IMR-90 (cell line): Measurements from ENCODE around the gene CLRN3. TPM values are rescaled to one million over a fixed set of nuclear protein-coding genes. Genes with fewer than 3 reads are reported as not detected.

Experiments
- ATAC-seq: fragments of 200-7000 bp; cut with Tn5 transposase; 2 replicates; pipeline ENCODE4 v1.9.1; 2020; ENCODE audit warnings: low read depth, mild to moderate bottlenecking, moderate library complexity
- BruUV-seq: library from RNA; stranded (reverse); fragments of 400-500 nt; replicated peaks from 2 replicates; lab custom pipeline; 2021; lab: Mats Ljungman, UMichigan
- CTCF ChIA-PET: fragments of 300-600 bp; formaldehyde crosslinking; extraction: SDS; loops from one replicate; lab custom pipeline; 2021; ENCODE audit warnings: antibody characterized with exemption; lab: Yijun Ruan, JAX
- POLR2A ChIA-PET: fragments of 300-600 bp; sonication (Branson Sonifier 250); formaldehyde crosslinking; loops from one replicate; lab custom pipeline; 2022; ENCODE audit warnings: antibody characterized with exemption; ENCODE audit not compliant: unreplicated experiment; lab: Charles Lee
- DNase-seq: peaks from one replicate; pipeline ENCODE4 v3.0.0; 2013
- H2AFZ ChIP-seq: replicated peaks from 2 replicates; pipeline ENCODE3; 2013; ENCODE audit warnings: low read length, mild to moderate bottlenecking; ENCODE audit not compliant: poor library complexity
- H2AK5ac ChIP-seq: 2 replicates; pipeline ENCODE4 v1.6.1; 2013; ENCODE audit warnings: low read depth, low read length, inconsistent platforms
- H2AK9ac ChIP-seq: replicated peaks from 2 replicates; pipeline ENCODE3; 2013; ENCODE audit warnings: mild to moderate bottlenecking, low read depth, low read length, moderate library complexity; ENCODE audit not compliant: poor library complexity
- H2BK120ac ChIP-seq: 2 replicates; pipeline ENCODE4 v1.6.1; 2013; ENCODE audit warnings: low read depth, low read length, inconsistent platforms
- H2BK15ac ChIP-seq: 3 replicates; pipeline ENCODE4 v1.6.1; 2013; ENCODE audit warnings: low read depth, low read length, inconsistent platforms
- H2BK20ac ChIP-seq: 2 replicates; pipeline ENCODE4 v1.6.1; 2013; ENCODE audit warnings: low read depth, mild to moderate bottlenecking, inconsistent platforms, low read length, moderate library complexity
- H2BK5ac ChIP-seq: 2 replicates; pipeline ENCODE4 v1.6.1; 2013; ENCODE audit warnings: mild to moderate bottlenecking, low read depth, low read length, inconsistent platforms; ENCODE audit not compliant: poor library complexity, severe bottlenecking
- H3K14ac ChIP-seq: replicated peaks from 2 replicates; pipeline ENCODE4 v1.6.1; 2013; ENCODE audit warnings: low read depth, low read length, inconsistent platforms
- H3K18ac ChIP-seq: 2 replicates; pipeline ENCODE4 v1.6.1; 2013; ENCODE audit warnings: low read depth, low read length, control low read depth
- H3K23ac ChIP-seq: 2 replicates; pipeline ENCODE4 v1.6.1; 2013; ENCODE audit warnings: low read depth, low read length, inconsistent platforms
- H3K27ac ChIP-seq: 2 replicates; pipeline ENCODE4 v1.5.1; 2013; ENCODE audit warnings: mild to moderate bottlenecking, control low read depth, low read length; ENCODE audit not compliant: insufficient read depth
- H3K27me3 ChIP-seq: 2 replicates; pipeline ENCODE4 v1.6.1; 2013; ENCODE audit warnings: low read length; ENCODE audit not compliant: control insufficient read depth, insufficient read depth
- H3K36me3 ChIP-seq: 2 replicates; pipeline ENCODE4 v1.6.1; 2013; ENCODE audit warnings: low read length, mixed read lengths; ENCODE audit not compliant: control insufficient read depth, insufficient read depth
- H3K4ac ChIP-seq: 2 replicates; pipeline ENCODE4 v1.6.1; 2013; ENCODE audit warnings: low read depth, low read length, inconsistent platforms
- H3K4me1 ChIP-seq: 2 replicates; pipeline ENCODE4 v1.6.1; 2013; ENCODE audit warnings: low read length, mixed read lengths; ENCODE audit not compliant: control insufficient read depth, insufficient read depth
- H3K4me2 ChIP-seq: 2 replicates; pipeline ENCODE4 v1.6.1; 2013; ENCODE audit warnings: low read depth, mild to moderate bottlenecking, control low read depth, low read length, moderate library complexity
- H3K4me3 ChIP-seq: 2 replicates; pipeline ENCODE4 v1.5.1; 2013; ENCODE audit warnings: low read depth, mild to moderate bottlenecking, control low read depth, low read length, moderate library complexity; ENCODE audit not compliant: insufficient read depth
- H3K56ac ChIP-seq: 2 replicates; pipeline ENCODE4 v1.6.1; 2013; ENCODE audit warnings: low read length, inconsistent platforms; ENCODE audit not compliant: insufficient read depth; ENCODE audit errors: extremely low read depth
- H3K79me1 ChIP-seq, 2 experiments: 2 replicates each; pipeline ENCODE4 v1.6.1; 2013; ENCODE audit warnings: low read length in 2 of 2, inconsistent platforms in 1 of 2, low read depth in 1 of 2
- H3K9ac ChIP-seq: 2 replicates; pipeline ENCODE4 v1.6.1; 2013; ENCODE audit warnings: low read depth, low read length, control low read depth
- H3K9me1 ChIP-seq: 2 replicates; pipeline ENCODE4 v1.6.1; 2013; ENCODE audit warnings: low read length, inconsistent platforms; ENCODE audit not compliant: insufficient read depth
- H3K9me3 ChIP-seq: 2 replicates; pipeline ENCODE4 v1.6.1; 2013; ENCODE audit warnings: low read length; ENCODE audit not compliant: control insufficient read depth, insufficient read depth
- H4K20me1 ChIP-seq: 2 replicates; pipeline ENCODE4 v1.6.1; 2013; ENCODE audit warnings: low read length, inconsistent platforms; ENCODE audit not compliant: insufficient read depth
- H4K5ac ChIP-seq: 2 replicates; pipeline ENCODE4 v1.6.1; 2013; ENCODE audit warnings: mild to moderate bottlenecking, low read depth, low read length, control low read depth
- H4K8ac ChIP-seq, 2 experiments: 2 replicates each; pipeline ENCODE4 v1.6.1; 2013; ENCODE audit warnings: low read depth in 2 of 2, low read length in 2 of 2, control low read depth in 1 of 2, inconsistent platforms in 1 of 2
- H4K91ac ChIP-seq: 2 replicates; pipeline ENCODE4 v1.6.1; 2013; ENCODE audit warnings: low read depth, low read length, inconsistent platforms; ENCODE audit not compliant: insufficient read depth
- CEBPB ChIP-seq: IDR thresholded peaks from 2 replicates; pipeline ENCODE4 v1.6.1; 2012; ENCODE audit warnings: low read depth, low read length, improper control_type of control experiment
- ELK1 ChIP-seq: fragments of 150-350 bp; IDR thresholded peaks from 2 replicates; pipeline ENCODE4 v1.6.1; 2016; ENCODE audit warnings: low read depth, mild to moderate bottlenecking, low read length, moderate library complexity, borderline replicate concordance
- FOS ChIP-seq: fragments of 150-350 bp; IDR thresholded peaks from 2 replicates; pipeline ENCODE4 v1.6.1; 2016; ENCODE audit warnings: low read depth, low read length
- MAFK ChIP-seq: IDR thresholded peaks from 2 replicates; pipeline ENCODE4 v1.6.1; 2012; ENCODE audit warnings: low read depth, low read length, improper control_type of control experiment
- RAD21 ChIP-seq: IDR thresholded peaks from 2 replicates; pipeline ENCODE4 v1.6.1; 2012; ENCODE audit warnings: low read length, improper control_type of control experiment
- USF2 ChIP-seq: fragments of 150-350 bp; IDR thresholded peaks from 2 replicates; pipeline ENCODE4 v1.6.1; 2017; ENCODE audit warnings: mild to moderate bottlenecking, antibody characterized with exemption, low read length, low read depth
- WGBS, 2 experiments: methylation state at CpG; one replicate each; pipeline versions ENCODE4 v1.1.5 to v1.1.7; 2013; ENCODE audit warnings: missing lambda C conversion rate in 2 of 2; ENCODE audit not compliant: insufficient read length in 1 of 2; ENCODE audit errors: extremely low coverage in 2 of 2; 5-methylcytosine and 5-hydroxymethylcytosine counted together
- dilution Hi-C: fragments of 300-500 bp; cut with HindIII; formaldehyde crosslinking; loops from one replicate; pipeline ENCODE4 v1.14.3; 2018; ENCODE audit warnings: low sequenced_read_pairs; ENCODE audit not compliant: unreplicated experiment
- in situ Hi-C: fragments of 300-500 bp; cut with MboI; formaldehyde crosslinking; loops from 3 replicates; pipeline ENCODE4 v1.14.3; 2019; ENCODE audit warnings: low sequenced_read_pairs, inconsistent platforms, mixed read lengths
- intact Hi-C: fragments of 100-400 bp; cut with micrococcal nuclease; formaldehyde crosslinking; loops from 2 replicates; pipeline ENCODE4 v1.10.0; 2022
- polyA plus RNA-seq, 3 experiments: library from polyadenylated mRNA; depleted of rRNA; stranded (reverse); fragments of >200 nt; gene quantifications; 2 replicates each; pipeline ENCODE4 v1.2.3, GENCODE V29; 2012; ENCODE audit warnings: low replicate concordance in 1 of 3
- total RNA-seq: library from RNA; depleted of rRNA; stranded (reverse); fragments of >200 nt; gene quantifications from 2 replicates; pipeline ENCODE4 v1.2.3, GENCODE V29; 2012

Gene CLRN3
- total and polyA plus RNA-seq, 2 of the 4 experiments (the other 2 are of a cell fraction): not detected

- BruUV-seq: no TSS peak
- ChIA-PET POLR2A (no interaction called here), CTCF (no interaction called here)
- no peak overlapping the region for H3K14ac ChIP-seq
- no peak overlapping the region for H3K27ac ChIP-seq
- H3K18ac ChIP-seq: no peak overlapping the region
- TF ChIP-seq MAFK (no peak), ELK1 (no peak), USF2 (no peak), CEBPB (no peak), RAD21 (no peak), FOS (no peak)
- no peak overlapping the region for H3K56ac ChIP-seq
- dilution Hi-C loops: no loop called here
- WGBS, 2 experiments: 42% methylated on average over 3 of the region's 7 CpGs; no CpG with 5 or more reads in 1 of the 2 experiments
- intact Hi-C loops: no loop called here
- H2BK15ac ChIP-seq: no peak overlapping the region
- no peak overlapping the region for H4K5ac ChIP-seq
- no peak overlapping the region for H4K91ac ChIP-seq
- H3K9me3 ChIP-seq: no peaks in the 10 kb centered on the region
- no peak overlapping the region for H2BK20ac ChIP-seq
- H4K20me1 ChIP-seq: no peaks in the 10 kb centered on the region
- no peaks in the 10 kb centered on the region for H3K9me1 ChIP-seq
- DNase-seq: no peak
- H3K23ac ChIP-seq: no peak overlapping the region
- no peaks in the 10 kb centered on the region for H3K79me1 ChIP-seq
- no peak overlapping the region for H3K4ac ChIP-seq
- no peak overlapping the region for H2BK5ac ChIP-seq
- H3K4me3 ChIP-seq: no peak overlapping the region
- no peaks in the 10 kb centered on the region for H3K27me3 ChIP-seq
- H4K8ac ChIP-seq: no peak overlapping the region
- H3K36me3 ChIP-seq: no peaks in the 10 kb centered on the region
- H3K4me1 ChIP-seq: no peaks in the 10 kb centered on the region
- ATAC-seq: no peak
- no peak overlapping the region for H3K4me2 ChIP-seq
- H2AFZ ChIP-seq: no peak overlapping the region
- no peak overlapping the region for H2AK9ac ChIP-seq
- H2AK5ac ChIP-seq: no peak overlapping the region
- in situ Hi-C loops: no loop called here
- H2BK120ac ChIP-seq: no peak overlapping the region
- no peak overlapping the region for H3K9ac ChIP-seq
These were observed 47.0 kb downstream of the CLRN3 start for GRCh38 chr10:127845756-127846155.
